AG09319 (cell line): Measurements from ENCODE around the gene DCLK1.

Experiments
- DNase-seq: peaks from one replicate; pipeline ENCODE4 v3.0.0-alpha.2; 2010; ENCODE audit warnings: low read depth; ENCODE audit errors: extremely low read depth
- TF ChIP-seq, protein P1 (sequence below): IDR thresholded peaks from 2 replicates; pipeline ENCODE4 v1.5.1; 2011; ENCODE audit warnings: low read depth, mild to moderate bottlenecking, inconsistent platforms, low read length, moderate library complexity

Gene DCLK1

GRCh38 chr13:35930665-35931631, 200.2 kb downstream of the DCLK1 start:
- DNase-seq, result no peak
- TF ChIP-seq, protein P1, sequence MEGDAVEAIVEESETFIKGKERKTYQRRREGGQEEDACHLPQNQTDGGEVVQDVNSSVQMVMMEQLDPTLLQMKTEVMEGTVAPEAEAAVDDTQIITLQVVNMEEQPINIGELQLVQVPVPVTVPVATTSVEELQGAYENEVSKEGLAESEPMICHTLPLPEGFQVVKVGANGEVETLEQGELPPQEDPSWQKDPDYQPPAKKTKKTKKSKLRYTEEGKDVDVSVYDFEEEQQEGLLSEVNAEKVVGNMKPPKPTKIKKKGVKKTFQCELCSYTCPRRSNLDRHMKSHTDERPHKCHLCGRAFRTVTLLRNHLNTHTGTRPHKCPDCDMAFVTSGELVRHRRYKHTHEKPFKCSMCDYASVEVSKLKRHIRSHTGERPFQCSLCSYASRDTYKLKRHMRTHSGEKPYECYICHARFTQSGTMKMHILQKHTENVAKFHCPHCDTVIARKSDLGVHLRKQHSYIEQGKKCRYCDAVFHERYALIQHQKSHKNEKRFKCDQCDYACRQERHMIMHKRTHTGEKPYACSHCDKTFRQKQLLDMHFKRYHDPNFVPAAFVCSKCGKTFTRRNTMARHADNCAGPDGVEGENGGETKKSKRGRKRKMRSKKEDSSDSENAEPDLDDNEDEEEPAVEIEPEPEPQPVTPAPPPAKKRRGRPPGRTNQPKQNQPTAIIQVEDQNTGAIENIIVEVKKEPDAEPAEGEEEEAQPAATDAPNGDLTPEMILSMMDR, result no peak

- TF ChIP-seq, protein P1, result no peak
Measured at GRCh38 chr13:35927567-35928021, 203.6 kb downstream of the DCLK1 start.

GRCh38 chr13:35926859-35927530, 204.2 kb downstream of the DCLK1 start:
- DNase-seq, result no peak
- TF ChIP-seq, protein P1, result no peak

More at GRCh38 chr13:35927567-35928021, 203.6 kb downstream of the DCLK1 start:
- no peak for DNase-seq

DNA sequence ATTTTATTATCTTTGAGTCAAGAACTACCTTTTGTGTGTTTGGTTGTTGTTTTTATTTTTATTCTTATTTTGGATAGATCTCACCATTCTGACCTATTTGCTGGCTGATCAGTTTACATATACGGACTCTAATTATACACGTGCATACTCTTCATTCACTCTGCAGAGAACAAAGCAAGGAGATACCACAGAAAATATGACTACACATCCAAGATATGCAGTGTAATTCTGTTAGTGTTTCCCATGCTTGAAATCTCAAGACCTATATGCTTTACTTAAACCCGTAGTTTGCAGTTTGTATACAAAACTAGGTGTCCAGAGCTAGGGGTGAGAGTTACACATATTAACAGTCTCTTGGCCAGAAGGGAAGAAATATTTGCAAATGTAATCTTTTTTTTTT, 205.5 kb downstream of the DCLK1 start:
- TF ChIP-seq, protein P1, result no peak
- no peak for DNase-seq

DNA sequence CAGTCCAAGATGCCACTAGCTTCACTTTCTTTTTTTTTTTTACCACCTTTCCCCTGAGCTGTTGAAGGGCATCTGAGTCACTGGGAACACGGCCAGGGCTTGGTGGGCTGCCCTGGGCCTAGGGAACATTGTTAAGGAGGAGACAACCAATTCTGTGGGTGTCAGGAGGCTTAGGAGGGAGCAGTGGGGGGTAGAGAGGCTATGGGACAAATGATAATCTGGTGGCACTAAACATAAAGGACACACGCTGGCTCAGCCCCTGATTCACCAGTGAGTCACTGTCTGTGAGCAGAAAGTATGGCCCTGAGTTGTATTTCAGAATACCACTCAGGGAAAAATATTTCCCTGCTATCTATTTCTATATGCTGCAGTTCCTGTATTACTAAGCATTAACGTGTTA, 207.8 kb downstream of the DCLK1 start:
- TF ChIP-seq, protein P1, result no peak
- DNase-seq, result no peak

DNA sequence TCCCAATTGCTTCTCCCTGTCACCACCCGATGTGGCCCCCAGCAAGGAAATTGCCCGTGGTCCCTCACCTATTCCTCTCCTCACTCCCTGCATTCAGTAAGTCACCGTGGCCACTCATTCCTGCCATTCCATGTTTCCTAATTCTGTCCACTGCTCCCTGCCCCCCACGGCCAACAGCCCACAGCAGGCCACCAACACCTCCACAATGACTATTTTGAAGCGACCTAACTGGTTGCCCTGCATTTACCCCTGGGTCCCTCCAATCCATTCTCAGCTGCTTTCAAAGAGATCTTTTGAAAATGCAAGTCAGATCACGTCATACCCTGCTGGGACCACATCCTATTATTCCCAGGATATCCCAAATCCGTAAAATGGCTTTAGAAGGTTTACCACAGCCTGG, 210.4 kb downstream of the DCLK1 start:
- DNase-seq, result no peak
- TF ChIP-seq, protein P1, result no peak

GRCh38 chr13:35917942-35918645, 213.1 kb downstream of the DCLK1 start:
- TF ChIP-seq, protein P1, result no peak
- no peak for DNase-seq
